ENCODE data around the gene FDPS.

DNA sequence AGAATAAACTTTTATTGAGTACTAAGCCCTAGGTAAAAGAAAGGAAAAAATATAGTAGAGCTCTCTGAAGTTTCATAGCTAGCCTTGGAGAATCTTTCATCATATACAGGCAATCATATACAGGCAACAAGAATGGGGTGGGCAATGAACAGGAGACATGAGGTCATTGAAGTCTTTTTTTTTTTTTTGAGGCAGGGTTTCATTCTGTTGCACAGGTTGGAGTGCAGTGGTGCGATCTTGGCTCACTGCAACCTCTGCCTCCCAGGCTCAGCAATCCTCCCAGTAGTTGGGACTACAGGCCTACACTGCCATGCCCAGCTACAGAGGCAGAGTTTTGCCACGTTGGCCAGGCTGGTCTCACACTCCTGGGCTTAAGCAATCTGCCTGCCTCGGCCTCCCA is 34.2 kb downstream of the FDPS start:
- TF ChIP-seq, protein P1, sequence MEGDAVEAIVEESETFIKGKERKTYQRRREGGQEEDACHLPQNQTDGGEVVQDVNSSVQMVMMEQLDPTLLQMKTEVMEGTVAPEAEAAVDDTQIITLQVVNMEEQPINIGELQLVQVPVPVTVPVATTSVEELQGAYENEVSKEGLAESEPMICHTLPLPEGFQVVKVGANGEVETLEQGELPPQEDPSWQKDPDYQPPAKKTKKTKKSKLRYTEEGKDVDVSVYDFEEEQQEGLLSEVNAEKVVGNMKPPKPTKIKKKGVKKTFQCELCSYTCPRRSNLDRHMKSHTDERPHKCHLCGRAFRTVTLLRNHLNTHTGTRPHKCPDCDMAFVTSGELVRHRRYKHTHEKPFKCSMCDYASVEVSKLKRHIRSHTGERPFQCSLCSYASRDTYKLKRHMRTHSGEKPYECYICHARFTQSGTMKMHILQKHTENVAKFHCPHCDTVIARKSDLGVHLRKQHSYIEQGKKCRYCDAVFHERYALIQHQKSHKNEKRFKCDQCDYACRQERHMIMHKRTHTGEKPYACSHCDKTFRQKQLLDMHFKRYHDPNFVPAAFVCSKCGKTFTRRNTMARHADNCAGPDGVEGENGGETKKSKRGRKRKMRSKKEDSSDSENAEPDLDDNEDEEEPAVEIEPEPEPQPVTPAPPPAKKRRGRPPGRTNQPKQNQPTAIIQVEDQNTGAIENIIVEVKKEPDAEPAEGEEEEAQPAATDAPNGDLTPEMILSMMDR (IDR thresholded peaks at IDR 0.05), result no peak
- no peak for TF ChIP-seq POLR2A (IDR thresholded peaks at IDR 0.05)

Data from Peyer's patch (tissue), 4 donors.